SK-N-SH (cell line): ENCODE measurements around the gene GAST. TPM values are rescaled to one million over a fixed set of nuclear protein-coding genes. Genes with fewer than 3 reads are reported as not detected.

ENCODE experiments used
- CTCF ChIA-PET: fragments of 300-600, 350-600 bp; formaldehyde crosslinking; extraction: SDS; loops from one replicate; lab custom pipeline; 2021; lab: Yijun Ruan, JAX
- POLR2A ChIA-PET: fragments of 350-600 bp; sonication (Branson Sonifier 250); formaldehyde crosslinking; extraction: SDS; loops from one replicate; lab custom pipeline; 2020; ENCODE audit warnings: antibody characterized with exemption, inconsistent platforms; lab: Yijun Ruan, JAX
- DNase-seq: peaks from one replicate; pipeline ENCODE4 v3.0.0; 2012
- H2AFZ ChIP-seq: fragments of 200-600 bp; sonication (generic); 2 replicates; pipeline ENCODE4 v1.8.1; 2016; ENCODE audit warnings: antibody characterized with exemption, mild to moderate bottlenecking, low read depth
- H3F3A ChIP-seq: fragments of 200-600 bp; sonication (generic); replicated peaks from 2 replicates; pipeline ENCODE3; 2016; ENCODE audit warnings: antibody characterized with exemption, mild to moderate bottlenecking; ENCODE audit not compliant: insufficient read depth
- H3K27ac ChIP-seq, 2 experiments: fragments of 200-500 bp in 1 of 2; fragments of 200-600 bp in 1 of 2; sonication (Bioruptor generic) in 1 of 2; sonication (generic), shearing (Covaris generic) in 1 of 2; 2 replicates each; pipeline versions ENCODE4 v1.5.1 to v1.6.1; 2014 to 2016; ENCODE audit warnings: low read depth in 2 of 2, inconsistent platforms in 1 of 2, low read length in 1 of 2, mild to moderate bottlenecking in 1 of 2, mixed read lengths in 1 of 2
- H3K27me3 ChIP-seq: fragments of 200-600 bp; sonication (generic), shearing (Covaris generic); 2 replicates; pipeline ENCODE4 v1.6.1; 2016; ENCODE audit warnings: mixed run types; ENCODE audit not compliant: insufficient read depth
- H3K36me3 ChIP-seq, 2 experiments: fragments of 200-500 bp in 1 of 2; fragments of 200-600 bp in 1 of 2; sonication (Bioruptor generic) in 1 of 2; sonication (generic) in 1 of 2; replicated peaks in 1 of 2; 2 replicates each; pipeline versions ENCODE3 to v1.5.1; 2014 to 2016; ENCODE audit warnings: low read length in 1 of 2, mild to moderate bottlenecking in 1 of 2; ENCODE audit not compliant: insufficient read depth in 2 of 2, control insufficient read depth in 1 of 2
- H3K4me1 ChIP-seq, 2 experiments: fragments of 200-500 bp in 1 of 2; fragments of 200-600 bp in 1 of 2; sonication (Bioruptor generic) in 1 of 2; sonication (generic), shearing (Covaris generic) in 1 of 2; 2 replicates each; pipeline versions ENCODE4 v1.5.1 to v1.6.1; 2014 to 2016; ENCODE audit warnings: low read depth in 1 of 2, low read length in 1 of 2, mixed run types in 1 of 2; ENCODE audit not compliant: insufficient read depth in 2 of 2, control insufficient read depth in 1 of 2
- H3K4me2 ChIP-seq: fragments of 200-600 bp; sonication (generic), shearing (Covaris generic); 2 replicates; pipeline ENCODE4 v1.6.1; 2017; ENCODE audit warnings: mixed run types
- H3K4me3 ChIP-seq, 2 experiments: fragments of 200-500 bp in 1 of 2; fragments of 200-600 bp in 1 of 2; sonication (Bioruptor generic) in 1 of 2; sonication (generic), shearing (Covaris generic) in 1 of 2; 2 replicates each; pipeline versions ENCODE4 v1.5.1 to v1.8.1; 2014 to 2016; ENCODE audit warnings: low read depth in 2 of 2, inconsistent platforms in 1 of 2, low read length in 1 of 2, mild to moderate bottlenecking in 1 of 2, mixed read lengths in 1 of 2, moderate library complexity in 1 of 2
- H3K79me2 ChIP-seq: fragments of 200-600 bp; sonication (generic); 2 replicates; pipeline ENCODE4 v1.8.1; 2017; ENCODE audit warnings: mild to moderate bottlenecking; ENCODE audit not compliant: insufficient read depth
- H3K9ac ChIP-seq: fragments of 200-600 bp; sonication (generic); 2 replicates; pipeline ENCODE4 v1.6.1; 2017; ENCODE audit warnings: mixed run types
- H3K9me2 ChIP-seq: fragments of 200-600 bp; sonication (generic); 2 replicates; pipeline ENCODE4 v1.6.1; 2017; ENCODE audit warnings: mixed run types
- H3K9me3 ChIP-seq: fragments of 200-600 bp; sonication (generic); 2 replicates; pipeline ENCODE4 v1.6.1; 2017; ENCODE audit warnings: mixed run types, mild to moderate bottlenecking, moderate library complexity
- H4K20me1 ChIP-seq: fragments of 200-600 bp; sonication (generic); 2 replicates; pipeline ENCODE4 v1.6.1; 2017; ENCODE audit warnings: mild to moderate bottlenecking, mixed run types; ENCODE audit not compliant: insufficient read depth
- CHD2 ChIP-seq: fragments of 150-350 bp; IDR thresholded peaks from 2 replicates; pipeline ENCODE4 v1.6.1; 2018; ENCODE audit warnings: low read length; ENCODE audit not compliant: partially characterized antibody
- ELF1 ChIP-seq: IDR thresholded peaks from 2 replicates; pipeline ENCODE4 v1.4.0; 2012
- EP300 ChIP-seq, 2 experiments: IDR thresholded peaks; 2 replicates each; pipeline versions ENCODE4 v1.4.0 to v1.6.1; 2012; ENCODE audit warnings: borderline replicate concordance in 1 of 2, low read depth in 1 of 2, low read length in 1 of 2
- EZH2phosphoT487 ChIP-seq: fragments of 200-600 bp; sonication (generic); IDR thresholded peaks from 2 replicates; pipeline ENCODE4 v1.6.1; 2017; ENCODE audit warnings: low read depth, mixed run types, mild to moderate bottlenecking, antibody characterized with exemption, moderate library complexity, borderline replicate concordance
- FOSL2 ChIP-seq: IDR thresholded peaks from 2 replicates; pipeline ENCODE4 v1.4.0; 2012; ENCODE audit warnings: low read depth, mild to moderate bottlenecking, moderate library complexity, borderline replicate concordance
- FOXJ3 ChIP-seq: sonication (generic); formaldehyde crosslinking; IDR thresholded peaks from 2 replicates; pipeline ENCODE4 v1.5.1; 2020; ENCODE audit warnings: mild to moderate bottlenecking, missing genetic modification reagents
- FOXM1 ChIP-seq: IDR thresholded peaks from 2 replicates; pipeline ENCODE4 v1.4.0; 2012; ENCODE audit warnings: low read depth, mild to moderate bottlenecking
- GABPA ChIP-seq: IDR thresholded peaks from 2 replicates; pipeline ENCODE4 v1.4.0; 2012; ENCODE audit warnings: low read depth, mild to moderate bottlenecking
- MEF2A ChIP-seq: IDR thresholded peaks from 2 replicates; pipeline ENCODE4 v1.4.0; 2012; ENCODE audit warnings: low read depth, borderline replicate concordance
- NFIC ChIP-seq: IDR thresholded peaks from 2 replicates; pipeline ENCODE4 v1.4.0; 2012; ENCODE audit warnings: borderline replicate concordance
- NRF1 ChIP-seq: IDR thresholded peaks from 2 replicates; pipeline ENCODE4 v1.6.1; 2012; ENCODE audit warnings: low read depth, mild to moderate bottlenecking, low read length
- SIN3A ChIP-seq: IDR thresholded peaks from 2 replicates; pipeline ENCODE4 v1.6.1; 2012; ENCODE audit warnings: low read depth, mild to moderate bottlenecking, low read length, moderate library complexity, borderline replicate concordance
- USF2 ChIP-seq: fragments of 150-350 bp; IDR thresholded peaks from 2 replicates; pipeline ENCODE4 v1.6.1; 2017; ENCODE audit warnings: antibody characterized with exemption, low read length, low read depth, borderline replicate concordance
- YY1 ChIP-seq: IDR thresholded peaks from 2 replicates; pipeline ENCODE4 v1.4.0; 2012; ENCODE audit warnings: low read depth, mild to moderate bottlenecking
- WGBS: methylation state at CpG from one replicate; pipeline ENCODE4 v1.1.6; 2017; ENCODE audit warnings: low lambda C conversion rate; 5-methylcytosine and 5-hydroxymethylcytosine counted together
- polyA plus RNA-seq, 3 experiments: library from polyadenylated mRNA; depleted of rRNA; stranded (reverse); fragments of >200 nt; gene quantifications; 2 replicates each; pipeline ENCODE4 v1.2.3, GENCODE V29; 2012
- TF ChIP-seq, protein P1 (sequence below): fragments of 150-350 bp; IDR thresholded peaks from 2 replicates; pipeline ENCODE4 v1.6.1; 2016; ENCODE audit warnings: mild to moderate bottlenecking, low read depth, low read length
- TF ChIP-seq, protein P2 (sequence below): IDR thresholded peaks from 2 replicates; pipeline ENCODE4 v1.4.0; 2012; ENCODE audit warnings: low read depth, borderline replicate concordance

Gene GAST
- polyA plus RNA-seq, 1 of the 3 experiments (the other 2 are of a cell fraction), result not detected

DNA sequence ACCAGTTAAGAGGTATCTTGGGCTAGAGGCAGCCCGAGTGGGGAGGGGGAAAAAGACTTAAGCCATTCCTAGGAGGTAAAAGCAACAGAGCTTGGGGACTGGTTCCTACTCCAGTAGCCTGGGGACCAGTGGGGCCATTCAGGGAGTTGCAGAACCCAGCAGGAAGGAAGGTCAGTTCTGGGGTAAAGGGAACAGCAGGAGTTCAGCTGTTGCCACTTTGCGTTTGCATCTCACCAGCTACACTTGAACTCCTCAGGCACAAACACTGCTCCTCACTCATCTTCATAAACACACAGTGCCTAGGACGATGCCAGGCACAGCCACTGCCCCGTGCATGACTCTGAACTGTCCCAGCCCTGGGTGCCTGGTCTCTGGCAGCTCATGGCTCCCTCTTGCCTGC lies 18.3 kb downstream of the GAST start (continued):
- TF ChIP-seq FOXM1, result no peak
- TF ChIP-seq GABPA, result no peak
- no peak for TF ChIP-seq NRF1
- TF ChIP-seq, all 33 proteins: peak for 0

GRCh38 chr17:41731836-41732235 lies 19.7 kb downstream of the GAST start:
- H3K79me2 ChIP-seq, result no peaks in the 10 kb centered on the region
- H3K27ac ChIP-seq, result no peak overlapping the region
- H3K4me2 ChIP-seq, result no peak overlapping the region
- no peaks in the 10 kb centered on the region for H3K9me2 ChIP-seq
- H2AFZ ChIP-seq, result no peak overlapping the region
- WGBS, result 35% methylated on average over 2 of the region's 3 CpGs
- no peaks in the 10 kb centered on the region for H3K9me3 ChIP-seq
- no peaks in the 10 kb centered on the region for H4K20me1 ChIP-seq
- DNase-seq, result no peak
- H3K27me3 ChIP-seq, result peaks cover 61% of the 10 kb centered on the region
- H3K9ac ChIP-seq, result no peak overlapping the region
- ChIA-PET POLR2A (no interaction called here), CTCF (interaction anchor here (1.4 to 24.8 kb wide), 4 partner anchors 36 to 72 kb away, joined by 5 to 405 read pairs (median 12); partner anchors contain the start of genes FKBP10, JUP and P3H4)
- peaks cover 0 to 11% of the 10 kb centered on the region in 2 experiments; a peak in 1 of 4 replicates for H3K4me1 ChIP-seq
- H3K36me3 ChIP-seq, result no peaks in the 10 kb centered on the region
- H3K4me3 ChIP-seq, result no peak overlapping the region
- no peaks in the 10 kb centered on the region for H3F3A ChIP-seq
- no peak for TF ChIP-seq CHD2

- H3K9ac ChIP-seq, result no peak overlapping the region
- 25% methylated on average over 23 of the region's 40 CpGs for WGBS
- H3F3A ChIP-seq, result no peaks in the 10 kb centered on the region
- ChIA-PET POLR2A (interaction anchor here (0.6 to 1.6 kb wide), 3 partner anchors 34 to 53 kb away, joined by 4 to 5 read pairs (median 4); partner anchors contain the start of genes EIF1 and JUP), CTCF (interaction anchor here (0.8 to 24.8 kb wide), 7 partner anchors 25 to 70 kb away, joined by 3 to 405 read pairs (median 5); partner anchors contain the start of genes FKBP10, JUP and P3H4)
- H3K4me3 ChIP-seq, result peak overlapping the region; percentile 43 to 58
- peaks cover 0 to 15% of the 10 kb centered on the region in 2 experiments; a peak in 1 of 4 replicates for H3K4me1 ChIP-seq
- no peaks in the 10 kb centered on the region for H3K9me2 ChIP-seq
- no peak overlapping the region for H3K27ac ChIP-seq
- peak; percentile 52 for DNase-seq
- no peaks in the 10 kb centered on the region for H3K36me3 ChIP-seq
- TF ChIP-seq EZH2phosphoT487 (no peak), MEF2A (no peak), ELF1 (no peak), YY1 (no peak), NFIC (no peak), EP300 (IDR thresholded peaks at IDR 0.05; ENCODE audit: borderline replicate concordance in 1 of 2, low read depth in 1 of 2, low read length in 1 of 2) (no peak), USF2 (no peak), FOXJ3 (CRISPR knock-in tag) (no peak), NRF1 (no peak), GABPA (no peak), FOSL2 (no peak), SIN3A (no peak)
- TF ChIP-seq, protein P1, sequence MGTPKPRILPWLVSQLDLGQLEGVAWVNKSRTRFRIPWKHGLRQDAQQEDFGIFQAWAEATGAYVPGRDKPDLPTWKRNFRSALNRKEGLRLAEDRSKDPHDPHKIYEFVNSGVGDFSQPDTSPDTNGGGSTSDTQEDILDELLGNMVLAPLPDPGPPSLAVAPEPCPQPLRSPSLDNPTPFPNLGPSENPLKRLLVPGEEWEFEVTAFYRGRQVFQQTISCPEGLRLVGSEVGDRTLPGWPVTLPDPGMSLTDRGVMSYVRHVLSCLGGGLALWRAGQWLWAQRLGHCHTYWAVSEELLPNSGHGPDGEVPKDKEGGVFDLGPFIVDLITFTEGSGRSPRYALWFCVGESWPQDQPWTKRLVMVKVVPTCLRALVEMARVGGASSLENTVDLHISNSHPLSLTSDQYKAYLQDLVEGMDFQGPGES, result no peak
- TF ChIP-seq, protein P2, sequence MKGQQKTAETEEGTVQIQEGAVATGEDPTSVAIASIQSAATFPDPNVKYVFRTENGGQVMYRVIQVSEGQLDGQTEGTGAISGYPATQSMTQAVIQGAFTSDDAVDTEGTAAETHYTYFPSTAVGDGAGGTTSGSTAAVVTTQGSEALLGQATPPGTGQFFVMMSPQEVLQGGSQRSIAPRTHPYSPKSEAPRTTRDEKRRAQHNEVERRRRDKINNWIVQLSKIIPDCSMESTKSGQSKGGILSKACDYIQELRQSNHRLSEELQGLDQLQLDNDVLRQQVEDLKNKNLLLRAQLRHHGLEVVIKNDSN, result no peak
- no peaks in the 10 kb centered on the region for H3K79me2 ChIP-seq
- peak overlapping the region; percentile 47; the same call in 1 of the 2 replicates for H2AFZ ChIP-seq
- H3K9me3 ChIP-seq, result no peaks in the 10 kb centered on the region
- H3K27me3 ChIP-seq, result peaks cover 67% of the 10 kb centered on the region
- peak overlapping the region; percentile 92 for H3K4me2 ChIP-seq
- no peaks in the 10 kb centered on the region for H4K20me1 ChIP-seq
Measured at GRCh38 chr17:41733348-41734138, 21.4 kb downstream of the GAST start.
